PC-9 (cell line): ENCODE data around the gene IL12A. TPM values are rescaled to one million over a fixed set of nuclear protein-coding genes. Genes with fewer than 3 reads are reported as not detected.

Source experiments
- BruUV-seq: library from RNA; stranded (reverse); fragments of 400-500 nt; replicated peaks from 2 replicates; lab custom pipeline; 2021; lab: Mats Ljungman, UMichigan
- CTCF ChIA-PET: fragments of 300-600 bp; sonication (Branson Sonifier 250); formaldehyde crosslinking; loops from one replicate; lab custom pipeline; 2022; ENCODE audit warnings: antibody characterized with exemption; lab: Charles Lee
- POLR2A ChIA-PET: fragments of 300-600 bp; sonication (Branson Sonifier 250); formaldehyde crosslinking; loops from one replicate; lab custom pipeline; 2022; ENCODE audit warnings: antibody characterized with exemption; ENCODE audit not compliant: unreplicated experiment; lab: Charles Lee
- DNase-seq, 2 experiments: peaks; one replicate each; pipeline versions ENCODE4 v3.0.0 to v3.0.0-alpha.2; 2015 to 2022; ENCODE audit warnings: mixed read lengths in 1 of 2
- H2AFZ ChIP-seq: fragments of 200-600 bp; sonication (generic); 2 replicates; pipeline ENCODE4 v1.8.1; 2017; ENCODE audit warnings: antibody characterized with exemption
- H3F3A ChIP-seq: fragments of 200-600 bp; sonication (generic); 2 replicates; pipeline ENCODE4 v1.8.1; 2017; ENCODE audit warnings: antibody characterized with exemption, mild to moderate bottlenecking, low read depth; ENCODE audit not compliant: insufficient read depth
- H3K27ac ChIP-seq: fragments of 200-600 bp; sonication (generic); 2 replicates; pipeline ENCODE4 v1.6.1; 2016; ENCODE audit warnings: mixed run types
- H3K27me3 ChIP-seq: fragments of 200-600 bp; sonication (generic); 2 replicates; pipeline ENCODE4 v1.6.1; 2016; ENCODE audit warnings: low read depth, mixed run types; ENCODE audit not compliant: insufficient read depth
- H3K36me3 ChIP-seq: fragments of 200-600 bp; sonication (generic); 2 replicates; pipeline ENCODE4 v1.6.1; 2016; ENCODE audit warnings: low read depth, mixed run types
- H3K4me1 ChIP-seq: fragments of 200-600 bp; sonication (generic); replicated peaks from 2 replicates; pipeline ENCODE4 v1.6.1; 2016; ENCODE audit warnings: mixed run types; ENCODE audit not compliant: insufficient read depth
- H3K4me2 ChIP-seq: fragments of 200-600 bp; sonication (generic); 2 replicates; pipeline ENCODE4 v1.6.1; 2017; ENCODE audit warnings: mixed run types
- H3K4me3 ChIP-seq: fragments of 200-600 bp; sonication (generic); 2 replicates; pipeline ENCODE4 v1.6.1; 2016; ENCODE audit warnings: mixed run types
- H3K79me2 ChIP-seq: fragments of 200-600 bp; sonication (generic); 2 replicates; pipeline ENCODE4 v1.6.1; 2017; ENCODE audit warnings: low read depth, mixed run types
- H3K9me2 ChIP-seq: fragments of 200-600 bp; sonication (generic); 2 replicates; pipeline ENCODE4 v1.8.1; 2017; ENCODE audit warnings: mild to moderate bottlenecking; ENCODE audit not compliant: insufficient read depth
- H3K9me3 ChIP-seq: fragments of 200-600 bp; sonication (generic); 2 replicates; pipeline ENCODE4 v1.8.1; 2016; ENCODE audit warnings: low read depth; ENCODE audit not compliant: insufficient read depth
- H4K20me1 ChIP-seq: fragments of 200-600 bp; sonication (generic); 2 replicates; pipeline ENCODE4 v1.8.1; 2017; ENCODE audit not compliant: insufficient read depth
- EZH2 ChIP-seq: fragments of 200-600 bp; sonication (generic); IDR thresholded peaks from 2 replicates; pipeline ENCODE4 v1.8.0; 2017; ENCODE audit warnings: antibody characterized with exemption, low read depth
- intact Hi-C: fragments of 100-400 bp; cut with micrococcal nuclease; formaldehyde crosslinking; loops from one replicate; pipeline ENCODE4 v1.10.0; 2022; ENCODE audit not compliant: unreplicated experiment
- total RNA-seq: library from RNA; stranded (reverse); gene quantifications from 2 replicates; pipeline ENCODE4 v1.2.3, GENCODE V29; 2021
- TF ChIP-seq, protein P1 (sequence below): fragments of 200-600 bp; sonication (generic); conservative IDR thresholded peaks from 2 replicates; pipeline ENCODE4 v1.6.1; 2017; ENCODE audit warnings: mixed run types, antibody characterized with exemption, mild to moderate bottlenecking, moderate library complexity

Gene IL12A
- total RNA-seq, 1 experiment from 2014 or later: 0.28 TPM

DNA sequence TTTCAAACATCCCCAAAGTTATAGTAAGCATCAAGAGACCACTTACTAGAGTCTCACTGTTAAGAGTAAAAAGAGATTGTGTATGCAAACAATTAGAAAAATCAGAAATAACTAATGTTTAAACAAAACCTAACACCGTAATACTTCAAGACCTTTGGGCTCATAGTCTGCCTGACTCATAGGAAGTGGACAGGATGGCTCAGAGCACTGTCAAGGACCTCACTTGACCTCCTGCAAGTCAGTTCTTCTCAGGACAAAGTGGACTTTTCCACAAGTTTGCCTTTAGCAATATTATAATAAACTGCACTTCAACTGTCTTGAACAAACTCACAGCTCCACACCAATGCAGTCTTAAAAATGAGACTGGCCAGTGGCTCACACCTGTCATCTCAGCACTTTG is 34.8 kb downstream of the IL12A start:
- no peak overlapping the region for H3K27ac ChIP-seq
- BruUV-seq: no TSS peak
- H3K4me2 ChIP-seq: no peak overlapping the region
- peaks cover 9% of the 10 kb centered on the region; the same call in 1 of the 2 replicates for H3F3A ChIP-seq
- H3K9me2 ChIP-seq: no peaks in the 10 kb centered on the region
- intact Hi-C loops: no loop called here
- ChIA-PET CTCF (interaction anchor here (0.6 kb wide), 1 partner anchor 139 kb away, joined by 6 read pairs; no protein-coding TSS in a partner anchor), POLR2A (no interaction called here)
- H3K4me1 ChIP-seq: peaks cover 12% of the 10 kb centered on the region
- no peak overlapping the region for H3K4me3 ChIP-seq
- H3K27me3 ChIP-seq: no peaks in the 10 kb centered on the region
- H4K20me1 ChIP-seq: no peaks in the 10 kb centered on the region
- H2AFZ ChIP-seq: no peak overlapping the region
- no peaks in the 10 kb centered on the region for H3K36me3 ChIP-seq
- DNase-seq: no peak
- H3K9me3 ChIP-seq: no peaks in the 10 kb centered on the region
- TF ChIP-seq, protein P1, sequence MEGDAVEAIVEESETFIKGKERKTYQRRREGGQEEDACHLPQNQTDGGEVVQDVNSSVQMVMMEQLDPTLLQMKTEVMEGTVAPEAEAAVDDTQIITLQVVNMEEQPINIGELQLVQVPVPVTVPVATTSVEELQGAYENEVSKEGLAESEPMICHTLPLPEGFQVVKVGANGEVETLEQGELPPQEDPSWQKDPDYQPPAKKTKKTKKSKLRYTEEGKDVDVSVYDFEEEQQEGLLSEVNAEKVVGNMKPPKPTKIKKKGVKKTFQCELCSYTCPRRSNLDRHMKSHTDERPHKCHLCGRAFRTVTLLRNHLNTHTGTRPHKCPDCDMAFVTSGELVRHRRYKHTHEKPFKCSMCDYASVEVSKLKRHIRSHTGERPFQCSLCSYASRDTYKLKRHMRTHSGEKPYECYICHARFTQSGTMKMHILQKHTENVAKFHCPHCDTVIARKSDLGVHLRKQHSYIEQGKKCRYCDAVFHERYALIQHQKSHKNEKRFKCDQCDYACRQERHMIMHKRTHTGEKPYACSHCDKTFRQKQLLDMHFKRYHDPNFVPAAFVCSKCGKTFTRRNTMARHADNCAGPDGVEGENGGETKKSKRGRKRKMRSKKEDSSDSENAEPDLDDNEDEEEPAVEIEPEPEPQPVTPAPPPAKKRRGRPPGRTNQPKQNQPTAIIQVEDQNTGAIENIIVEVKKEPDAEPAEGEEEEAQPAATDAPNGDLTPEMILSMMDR: no peak
- no peak for TF ChIP-seq EZH2
- no peaks in the 10 kb centered on the region for H3K79me2 ChIP-seq

DNA sequence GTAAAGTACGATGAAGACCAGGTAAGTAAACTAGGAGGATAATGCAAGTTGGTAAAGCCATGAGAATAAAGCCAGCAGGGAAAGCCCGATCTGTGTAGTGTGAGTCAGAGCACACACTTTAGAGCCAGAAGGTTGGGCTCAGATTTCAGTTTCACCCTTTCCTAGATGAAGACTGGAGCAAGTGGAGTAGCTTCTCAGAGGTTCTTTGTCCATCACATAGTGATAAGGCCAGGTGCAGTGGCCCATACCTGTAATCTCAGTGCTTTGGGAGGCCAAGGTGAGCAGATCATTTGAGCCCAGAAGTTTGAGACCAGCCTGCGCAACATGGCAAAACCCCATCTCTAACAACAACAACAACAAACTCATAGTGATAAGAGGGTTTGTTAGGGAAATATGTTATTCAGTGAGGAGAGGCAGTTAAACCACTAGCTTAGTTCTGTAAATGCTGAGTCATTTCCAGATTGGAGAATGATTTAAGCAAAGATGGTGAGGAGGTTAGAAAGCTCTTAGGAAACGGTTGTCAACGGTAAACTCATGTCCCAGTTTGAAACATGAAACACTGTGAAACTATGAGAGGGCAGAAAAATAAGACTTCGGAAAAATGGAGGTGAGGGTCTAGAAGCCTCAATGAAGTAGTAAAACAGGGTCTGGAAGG is 39.0 kb downstream of the IL12A start:
- Histone ChIP-seq H3K36me3 (no peaks in the 10 kb centered on the region), H3K4me1 (peaks cover 12% of the 10 kb centered on the region), H3K79me2 (no peaks in the 10 kb centered on the region), H3K27me3 (no peaks in the 10 kb centered on the region), H3K9me3 (no peaks in the 10 kb centered on the region), H3K4me3 (no peak overlapping the region), H3K27ac (peak overlapping the region; percentile 63), H3K9me2 (no peaks in the 10 kb centered on the region), H3K4me2 (peak overlapping the region; percentile 13; the same call in 1 of the 2 replicates), H4K20me1 (no peaks in the 10 kb centered on the region), H3F3A (peaks cover 9% of the 10 kb centered on the region), H2AFZ (peak overlapping the region; percentile 25)
- peak; percentile 33 to 56 for DNase-seq
- ChIA-PET CTCF (interaction anchor here (0.5 to 1.2 kb wide), 3 partner anchors 21 to 765 kb away, joined by 3 to 6 read pairs (median 5); partner anchors contain the start of gene IL12A), POLR2A (interaction anchor here (0.6 to 0.7 kb wide), 3 partner anchors 173 to 570 kb away, joined by 3 to 6 read pairs (median 4); no protein-coding TSS in a partner anchor)
- no peak for TF ChIP-seq EZH2
- TF ChIP-seq, protein P1: no peak
- intact Hi-C loops: no loop called here
- BruUV-seq: TSS peak; percentile 39

DNA sequence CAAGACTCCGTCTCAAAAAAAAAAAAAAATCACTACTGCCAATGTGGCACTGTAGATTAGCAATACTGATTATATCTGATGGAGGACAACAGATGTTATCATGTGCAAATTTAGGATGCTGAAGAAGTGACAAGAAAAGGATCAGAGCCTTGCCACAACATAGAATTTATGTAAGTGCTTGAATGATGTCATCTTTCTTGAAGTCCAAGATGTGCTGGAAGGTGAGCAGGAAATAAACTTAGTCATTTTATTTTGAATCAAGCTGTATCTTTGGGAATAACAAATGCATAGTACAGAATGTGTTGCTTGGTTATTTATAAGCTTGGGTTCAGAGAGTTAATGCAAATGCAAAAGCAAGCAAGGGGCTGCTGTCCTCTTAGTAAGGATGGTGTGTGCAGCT is 47.1 kb downstream of the IL12A start:
- no peak overlapping the region for H2AFZ ChIP-seq
- H3K4me2 ChIP-seq: no peak overlapping the region
- TF ChIP-seq EZH2: no peak
- no peak overlapping the region for H3K27ac ChIP-seq
- no peaks in the 10 kb centered on the region for H3K4me1 ChIP-seq
- H3K9me2 ChIP-seq: no peaks in the 10 kb centered on the region
- POLR2A ChIA-PET: no interaction called here
- BruUV-seq: no TSS peak
- H3K27me3 ChIP-seq: no peaks in the 10 kb centered on the region
- no peaks in the 10 kb centered on the region for H3K36me3 ChIP-seq
- DNase-seq: no peak
- CTCF ChIA-PET: no interaction called here
- intact Hi-C loops: loop anchor here (10.0 kb wide), 3 partner anchors 99 to 189 kb away; partner anchors contain the start of gene C3orf80
- H3K4me3 ChIP-seq: no peak overlapping the region
- H3F3A ChIP-seq: no peaks in the 10 kb centered on the region; the same call in 1 of the 2 replicates
- H4K20me1 ChIP-seq: no peaks in the 10 kb centered on the region
- no peaks in the 10 kb centered on the region for H3K79me2 ChIP-seq
- H3K9me3 ChIP-seq: no peaks in the 10 kb centered on the region
